Germinal center (tissue), 1 donor: ENCODE results near the gene PGAM5.

Experiments used
- DNase-seq: peaks from one replicate; pipeline ENCODE4 v3.0.0; 2012; ENCODE audit warnings: mixed read lengths, low spot score

The PGAM5 gene

DNA sequence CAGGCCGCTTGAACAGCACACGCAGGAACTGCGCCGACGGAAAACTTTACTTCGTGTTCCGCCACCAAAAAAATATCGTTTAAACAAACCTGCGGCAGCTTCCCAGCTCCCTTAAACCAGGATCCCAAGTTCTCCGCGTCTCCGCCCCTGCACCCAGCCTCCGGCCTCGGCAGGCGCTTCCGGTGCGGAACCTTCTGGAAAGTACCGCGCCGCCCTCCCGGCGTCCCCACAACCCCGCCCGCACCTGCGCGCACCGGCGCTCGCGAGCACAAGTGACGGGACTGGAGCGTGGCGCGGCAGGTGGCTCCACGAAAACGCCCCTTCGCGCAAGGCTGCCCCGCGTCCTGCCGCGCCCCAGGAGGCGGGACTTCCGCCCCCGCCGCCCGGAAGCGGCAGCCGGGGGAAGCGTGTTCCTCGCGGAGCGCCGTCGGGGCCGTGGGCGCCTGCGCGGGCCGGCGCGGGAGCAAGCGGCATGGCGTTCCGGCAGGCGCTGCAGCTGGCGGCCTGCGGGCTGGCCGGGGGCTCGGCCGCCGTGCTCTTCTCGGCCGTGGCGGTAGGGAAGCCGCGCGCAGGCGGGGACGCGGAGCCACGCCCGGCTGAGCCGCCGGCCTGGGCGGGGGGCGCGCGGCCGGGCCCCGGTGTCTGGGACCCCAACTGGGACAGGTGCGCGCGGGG, at the start of gene PGAM5:
Gene PGAM5 (plus strand): TSS at position 438 of the 675 bp plus-strand sequence. CDS start 35 bp downstream, at position 473.
- peak; percentile 94 for DNase-seq

DNA sequence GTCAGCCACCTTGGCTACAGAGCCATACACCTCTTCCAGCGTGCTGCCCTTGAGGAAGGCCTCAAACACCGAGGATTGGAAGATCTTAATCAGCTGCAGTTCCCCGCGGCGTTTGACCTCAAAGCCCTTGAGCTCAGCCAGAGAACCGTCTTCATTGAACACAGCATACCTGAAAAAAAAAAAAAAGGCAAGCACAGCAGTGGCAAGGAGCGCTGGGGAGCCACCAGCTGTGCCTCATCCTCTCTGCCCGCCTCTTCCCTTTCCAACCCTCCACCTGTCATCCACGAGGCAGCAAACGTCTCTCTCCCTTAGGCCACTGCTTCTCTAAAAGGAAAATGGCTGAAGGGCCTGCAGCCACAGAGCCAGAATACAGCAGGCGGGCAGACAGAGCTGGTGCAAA, 49.6 kb upstream of the PGAM5 start:
- DNase-seq: no peak

- no peak for DNase-seq
Measured at GRCh38 chr12:132661972-132662371, 48.7 kb upstream of the PGAM5 start.

DNA sequence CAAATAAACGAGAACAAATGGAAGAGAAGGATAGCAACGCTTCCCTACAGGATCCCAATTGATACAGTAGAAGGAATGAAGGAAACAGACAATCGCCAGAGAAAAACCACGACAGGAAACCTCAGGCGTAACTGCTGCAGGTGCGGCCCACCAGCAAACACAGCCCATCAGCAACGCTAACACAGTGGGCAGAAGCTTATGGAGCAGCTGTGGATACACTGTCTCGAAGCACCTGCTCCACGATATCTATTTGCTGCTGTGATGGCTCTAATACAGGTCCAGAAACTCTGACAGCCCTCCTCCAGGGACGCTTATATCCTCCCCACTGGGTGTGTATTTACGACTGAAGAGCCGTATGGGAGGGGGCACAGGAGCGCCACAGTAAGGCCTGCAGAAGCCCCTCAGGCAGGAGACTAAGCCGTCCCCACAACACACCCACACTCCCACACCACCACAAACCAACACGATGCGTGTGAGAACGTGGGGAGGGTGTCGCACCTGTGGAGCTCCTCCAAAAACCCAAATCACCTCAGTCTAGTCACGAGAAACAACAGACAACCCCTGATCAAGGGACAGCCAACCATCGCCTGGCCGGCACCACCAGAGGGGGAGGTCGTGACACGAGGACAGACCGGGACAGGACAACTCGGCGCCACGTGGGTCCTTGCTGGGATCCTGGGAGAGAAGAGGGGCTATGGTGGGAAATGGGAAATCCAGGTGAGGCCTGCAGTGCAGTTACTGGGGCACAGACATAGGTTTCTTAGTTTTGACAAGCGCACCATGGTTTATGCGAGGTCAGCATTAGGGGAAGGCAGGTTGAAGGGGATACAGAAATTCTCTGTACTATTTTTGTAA, 47.5 kb upstream of the PGAM5 start:
- no peak for DNase-seq

GRCh38 chr12:132664206-132665148, 46.2 kb upstream of the PGAM5 start:
- DNase-seq: no peak

DNA sequence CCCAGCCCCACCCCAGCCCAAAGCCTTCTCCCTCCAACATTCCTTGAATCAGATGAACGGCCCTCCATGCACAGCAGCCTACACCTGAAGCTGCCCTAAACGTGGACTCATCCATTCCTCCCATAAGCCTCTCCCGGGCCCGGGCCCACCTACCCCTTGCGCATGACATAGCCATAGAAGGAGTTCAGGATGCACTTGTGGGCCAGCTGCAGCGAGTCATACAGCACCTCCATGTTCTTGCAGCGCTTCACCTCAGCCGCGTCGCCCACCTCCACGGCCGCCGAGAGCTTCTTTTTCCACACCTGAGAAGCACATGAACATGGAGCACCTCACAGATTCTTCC, 45.5 kb upstream of the PGAM5 start:
- DNase-seq: no peak

DNA sequence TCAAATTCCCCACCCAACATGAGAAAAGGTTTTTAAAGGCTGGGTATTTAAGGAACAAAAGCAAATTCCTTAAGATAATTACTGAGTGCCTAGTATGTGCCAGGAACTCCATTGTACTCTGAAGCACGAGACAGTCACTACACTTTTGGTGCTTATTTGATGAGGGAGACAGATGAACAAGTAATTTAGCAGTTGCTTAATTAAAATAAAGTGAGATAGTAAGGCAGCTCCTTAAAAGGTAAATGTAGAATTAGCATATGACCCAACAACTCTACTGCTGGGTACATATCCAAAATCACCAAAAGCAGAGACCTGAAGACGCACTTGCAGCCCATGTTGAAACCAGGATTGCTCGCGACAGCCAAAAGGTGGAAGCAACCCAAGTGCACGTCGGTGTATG, 44.8 kb upstream of the PGAM5 start:
- no peak for DNase-seq

GRCh38 chr12:132668191-132669088, 42.2 kb upstream of the PGAM5 start:
- DNase-seq: no peak

DNA sequence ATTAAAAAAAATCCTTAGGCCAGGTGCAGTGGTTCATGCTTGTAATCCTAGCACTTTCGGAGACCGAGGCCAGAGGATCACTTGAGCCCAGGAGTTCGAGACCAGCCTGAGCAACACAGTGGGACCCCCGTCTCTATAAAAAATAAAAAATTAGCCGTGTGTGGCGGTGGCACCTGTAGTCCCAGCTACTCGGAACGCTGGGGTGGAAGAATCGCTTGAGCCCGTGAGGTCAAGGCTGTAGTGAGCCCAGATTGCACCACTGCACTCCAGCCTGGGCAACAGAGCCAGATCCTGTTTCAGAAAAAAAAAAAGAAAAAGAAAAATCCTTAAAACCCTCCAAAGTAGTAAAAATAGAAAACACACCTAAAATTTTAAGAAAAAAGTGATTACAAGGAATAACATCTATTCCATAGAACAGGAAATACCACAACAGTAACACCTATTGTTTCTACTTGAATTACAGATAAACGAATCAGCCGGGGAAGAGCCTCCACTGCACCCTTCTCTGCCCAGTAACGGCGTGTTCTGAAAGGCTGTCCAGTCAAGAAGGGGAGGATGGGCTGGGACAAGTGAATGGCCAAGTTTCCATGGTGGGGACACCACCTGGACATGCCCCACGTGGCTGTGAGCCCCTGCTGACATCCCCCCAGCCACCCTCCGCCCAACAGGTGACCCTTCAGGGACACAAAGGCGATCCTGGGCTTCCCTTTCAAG, 41.3 kb upstream of the PGAM5 start:
- DNase-seq: no peak

DNA sequence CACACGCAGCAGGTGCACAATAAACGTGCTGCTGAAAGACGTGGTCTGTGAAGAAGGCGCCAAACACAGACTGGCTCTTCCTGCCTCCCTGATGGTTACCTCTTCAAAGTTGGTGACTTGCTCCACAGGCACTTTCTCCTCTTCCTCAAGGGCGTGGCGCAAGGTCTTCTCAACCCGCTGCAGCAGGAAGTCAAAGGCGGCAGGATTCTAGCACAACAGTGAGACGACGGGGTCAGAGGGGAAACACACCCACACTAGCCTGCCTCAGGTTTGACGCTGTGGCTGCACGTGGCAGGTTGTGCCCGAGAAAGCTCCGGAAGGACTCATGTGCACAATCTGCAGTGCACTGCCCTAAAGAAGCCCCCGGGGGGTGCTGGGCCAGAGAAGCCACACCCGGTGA, 38.5 kb upstream of the PGAM5 start:
- no peak for DNase-seq

GRCh38 chr12:132672678-132673077, 38.0 kb upstream of the PGAM5 start:
- DNase-seq: no peak

- DNase-seq: no peak
Measured at GRCh38 chr12:132673288-132674179, 37.1 kb upstream of the PGAM5 start.

DNA sequence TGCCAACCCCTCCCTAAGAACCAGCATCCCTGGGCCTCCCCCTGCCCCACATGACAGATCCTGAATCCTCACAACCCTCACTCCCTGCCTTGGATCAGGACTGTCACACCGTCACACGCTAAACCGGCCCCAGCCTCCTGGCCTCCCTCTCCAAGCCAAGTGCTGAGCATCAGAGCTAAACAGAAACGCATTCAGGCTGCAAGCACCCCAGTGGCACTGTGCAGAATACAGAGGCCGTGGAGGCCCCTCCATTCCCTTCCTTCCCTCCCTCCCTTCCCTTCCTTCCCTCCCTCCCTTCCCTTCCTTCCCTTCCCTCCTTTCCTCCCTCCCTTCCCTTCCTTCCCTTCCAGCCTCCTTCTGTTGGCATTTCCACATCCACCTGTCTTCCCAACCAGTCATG, 36.1 kb upstream of the PGAM5 start:
- DNase-seq: no peak

- no peak for DNase-seq
Measured at GRCh38 chr12:132675757-132676432, 34.7 kb upstream of the PGAM5 start.

DNA sequence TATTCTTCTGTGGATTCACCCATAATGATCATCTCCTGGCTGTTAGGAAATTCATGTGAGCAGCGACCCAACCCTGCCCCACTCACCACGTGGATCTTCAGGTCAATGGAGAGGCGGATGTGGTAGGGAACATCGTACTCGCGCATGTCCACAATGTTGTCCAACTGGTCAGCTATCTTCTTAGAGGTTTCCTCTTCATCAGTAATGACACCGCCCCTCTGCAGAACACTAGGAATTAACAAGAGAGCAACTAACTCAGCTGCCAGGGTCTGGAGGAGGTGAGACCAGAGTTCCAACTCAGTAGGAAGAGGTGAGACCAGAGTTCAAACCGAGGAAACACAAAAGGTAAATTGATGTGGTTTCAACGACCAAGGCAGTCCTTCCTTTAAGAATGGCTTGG, 33.1 kb upstream of the PGAM5 start:
- no peak for DNase-seq

GRCh38 chr12:132685400-132685799, 25.2 kb upstream of the PGAM5 start:
- DNase-seq: no peak

- DNase-seq: no peak
Measured at GRCh38 chr12:132686825-132687210, 23.8 kb upstream of the PGAM5 start.

GRCh38 chr12:132687211-132688164, 23.2 kb upstream of the PGAM5 start, which contains the start of the genes POLE and PXMP2:
TSS of gene POLE (minus strand) at chr12:132687342. CDS start at chr12:132687315, 27 bp downstream.
TSS of gene PXMP2 (plus strand) at chr12:132687587. CDS start at chr12:132687671, 84 bp downstream.
- DNase-seq: peak; percentile 98
